ENCODE results near the gene PRR23B.

The PRR23B gene

DNA sequence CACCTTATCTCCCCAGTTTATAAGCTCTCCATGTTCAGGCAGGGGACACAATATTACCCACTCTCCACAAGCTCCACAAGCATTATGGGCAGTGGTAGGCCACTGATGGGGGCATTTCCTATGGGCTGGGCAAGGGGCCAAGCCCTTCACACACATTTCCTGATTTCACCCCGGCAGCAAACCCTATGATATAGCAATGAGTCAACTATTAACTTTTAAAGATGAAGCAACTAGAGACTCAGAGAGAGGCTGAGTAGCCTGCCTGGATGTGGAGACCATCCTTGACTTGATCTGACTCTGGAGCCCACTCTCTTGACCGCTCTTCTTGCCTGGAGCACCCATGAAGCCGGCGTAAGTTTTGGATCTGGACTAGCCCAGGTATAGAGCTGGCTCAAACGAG, 46.3 kb downstream of the PRR23B start:
- no peak for DNase-seq (ENCODE audit: low read depth)

- no peak for DNase-seq (ENCODE audit: low read depth)
Measured at GRCh38 chr3:138972941-138973340, 47.8 kb downstream of the PRR23B start.

DNA sequence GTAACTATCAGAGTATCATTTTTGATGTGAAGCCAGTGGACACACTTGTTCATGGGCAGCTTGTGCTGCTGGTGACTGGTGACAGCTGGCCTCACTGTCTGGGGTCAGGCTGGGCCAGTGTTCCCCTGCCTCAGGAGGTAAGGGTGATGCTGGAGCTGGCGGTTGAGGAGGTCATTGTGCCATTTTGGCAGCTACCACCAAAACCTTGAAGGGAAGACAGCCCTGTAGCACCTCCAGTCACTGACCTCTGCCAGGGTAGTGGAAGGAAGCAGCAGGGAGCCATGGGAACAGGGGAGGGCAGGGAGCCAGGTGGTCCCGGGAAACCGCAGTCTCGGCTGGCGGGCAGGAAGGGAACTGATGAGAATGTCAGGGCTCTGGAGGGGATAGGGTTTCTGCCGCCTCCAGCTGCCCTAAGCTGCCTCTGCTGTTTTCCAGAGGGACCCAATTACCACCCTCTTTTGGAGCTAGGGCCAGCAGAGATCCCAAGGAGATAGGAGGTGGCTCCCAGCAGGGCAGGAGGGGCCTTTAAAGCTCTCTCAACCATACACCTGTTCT, 48.9 kb downstream of the PRR23B start:
- DNase-seq (ENCODE audit: low read depth): no peak
